ENCODE data around the gene POC5.
A peak's percentile ranks its signal among the peaks of the same experiment; 100 is the strongest.
"Not testable (repeated sequence)": the region's sequence is repeated elsewhere in the genome, so short reads cannot be mapped to it uniquely, and the experiment has no call there.

Gene POC5

GRCh38 chr5:75717082-75717922 is at the start of gene POC5:
Gene POC5 (minus strand): TSS chr5:75717437. CDS start chr5:75712937, 4,500 bp downstream.
- DNase-seq, result peak; percentile 98 to 99

- no peak for DNase-seq
Observed at GRCh38 chr5:75758116-75758515, 40.9 kb upstream of the POC5 start.

- no peak for DNase-seq
Observed at GRCh38 chr5:75756981-75757380, 39.7 kb upstream of the POC5 start.

- DNase-seq, result no peak
Observed at GRCh38 chr5:75756211-75756610, 39.0 kb upstream of the POC5 start.

- no peak for DNase-seq
Observed at GRCh38 chr5:75753182-75753581, 35.9 kb upstream of the POC5 start.

GRCh38 chr5:75744355-75744754 is 27.1 kb upstream of the POC5 start:
- DNase-seq, result no peak

GRCh38 chr5:75736273-75736672 is 19.0 kb upstream of the POC5 start:
- no peak for DNase-seq

GRCh38 chr5:75734913-75735789 is 17.9 kb upstream of the POC5 start:
- DNase-seq, result no peak

GRCh38 chr5:75733767-75734166 is 16.5 kb upstream of the POC5 start:
- no peak for DNase-seq

GRCh38 chr5:75731515-75731914 is 14.3 kb upstream of the POC5 start:
- not testable (repeated sequence) for DNase-seq

GRCh38 chr5:75729321-75729720 is 12.1 kb upstream of the POC5 start:
- DNase-seq, result no peak

GRCh38 chr5:75727931-75728330 is 10.7 kb upstream of the POC5 start:
- no peak for DNase-seq

- DNase-seq, result not testable (repeated sequence)
Observed at GRCh38 chr5:75726224-75726623, 9.0 kb upstream of the POC5 start.

GRCh38 chr5:75723378-75723777 is 6.1 kb upstream of the POC5 start:
- DNase-seq, result no peak

GRCh38 chr5:75721573-75721972 is 4.3 kb upstream of the POC5 start:
- DNase-seq, result no peak

- no peak for DNase-seq
Observed at GRCh38 chr5:75720882-75721281, 3.6 kb upstream of the POC5 start.

- no peak for DNase-seq
Observed at GRCh38 chr5:75716715-75717081, 539 bp downstream of the POC5 start.

GRCh38 chr5:75712091-75712490 is 5.1 kb downstream of the POC5 start:
- DNase-seq, result no peak

- no peak for DNase-seq
Observed at GRCh38 chr5:75711151-75711550, 6.1 kb downstream of the POC5 start.

- DNase-seq, result no peak
Observed at GRCh38 chr5:75710637-75711036, 6.6 kb downstream of the POC5 start.

GRCh38 chr5:75707911-75708509 is 9.2 kb downstream of the POC5 start:
- DNase-seq, result no peak

GRCh38 chr5:75706775-75707174 is 10.5 kb downstream of the POC5 start:
- no peak for DNase-seq

- DNase-seq, result no peak
Observed at GRCh38 chr5:75706016-75706415, 11.2 kb downstream of the POC5 start.

- no peak for DNase-seq
Observed at GRCh38 chr5:75701856-75702255, 15.4 kb downstream of the POC5 start.
